Measurements from ENCODE around the gene RERE. TPM values are rescaled to one million over a fixed set of nuclear protein-coding genes. Genes with fewer than 3 reads are reported as not detected.
"Not testable (repeated sequence)": the region's sequence is repeated elsewhere in the genome, so short reads cannot be mapped to it uniquely, and the experiment has no call there.

Gene RERE
- total RNA-seq, 1 experiment from 2014 or later: 73.4 TPM

GRCh38 chr1:8698012-8698630 is 119.3 kb downstream of the RERE start:
- H3K27me3 ChIP-seq (ENCODE audit: insufficient read depth, low read depth): no peaks in the 10 kb centered on the region
- peaks cover 89% of the 10 kb centered on the region for H3K79me2 ChIP-seq (ENCODE audit: low read depth)
- no peak for DNase-seq
- peaks cover 28% of the 10 kb centered on the region for H3K4me1 ChIP-seq (replicated peaks; ENCODE audit: insufficient read depth)
- TF ChIP-seq EZH2 (IDR thresholded peaks at IDR 0.05; ENCODE audit: low read depth) (no peak), CTCF (conservative IDR thresholded peaks at IDR 0.05) (no peak)
- no peak overlapping the region for H3K27ac ChIP-seq
- H3K9me3 ChIP-seq (ENCODE audit: insufficient read depth, low read depth): no peaks in the 10 kb centered on the region
- intact Hi-C loops (cut with micrococcal nuclease; ENCODE audit: unreplicated experiment): no loop called here
- no peak overlapping the region for H3K4me3 ChIP-seq
- ChIA-PET CTCF (no interaction called here), POLR2A (ENCODE audit: unreplicated experiment) (no interaction called here)
- H2AFZ ChIP-seq: no peak overlapping the region
- H3K36me3 ChIP-seq (ENCODE audit: low read depth): no peaks in the 10 kb centered on the region
- peaks cover 12% of the 10 kb centered on the region for H3F3A ChIP-seq (ENCODE audit: insufficient read depth, low read depth)
- no peaks in the 10 kb centered on the region for H3K9me2 ChIP-seq (ENCODE audit: insufficient read depth)
- H3K4me2 ChIP-seq: no peak overlapping the region
- BruUV-seq (replicated peaks): no TSS peak
- H4K20me1 ChIP-seq (ENCODE audit: insufficient read depth): peaks cover 10% of the 10 kb centered on the region

- BruUV-seq (replicated peaks); H3K9me3 ChIP-seq (ENCODE audit: insufficient read depth, low read depth); intact Hi-C loops (cut with micrococcal nuclease; ENCODE audit: unreplicated experiment); H3K9me2 ChIP-seq (ENCODE audit: insufficient read depth); H2AFZ ChIP-seq; H3K27me3 ChIP-seq (ENCODE audit: insufficient read depth, low read depth); H3K4me2 ChIP-seq; H3F3A ChIP-seq (ENCODE audit: insufficient read depth, low read depth); DNase-seq; POLR2A ChIA-PET (ENCODE audit: unreplicated experiment); H3K36me3 ChIP-seq (ENCODE audit: low read depth); H3K27ac ChIP-seq; H3K4me3 ChIP-seq: not testable (repeated sequence)
- H4K20me1 ChIP-seq (ENCODE audit: insufficient read depth): peaks cover 10% of the 10 kb centered on the region
- peaks cover 24% of the 10 kb centered on the region for H3K4me1 ChIP-seq (replicated peaks; ENCODE audit: insufficient read depth)
- CTCF ChIA-PET: interaction anchor here (0.6 kb wide), 2 partner anchors 171 to 880 kb away, joined by 7 to 12 read pairs; no protein-coding TSS in a partner anchor
- H3K79me2 ChIP-seq (ENCODE audit: low read depth): peaks cover 94% of the 10 kb centered on the region
Measured at GRCh38 chr1:8695442-8695841, 122.0 kb downstream of the RERE start.

GRCh38 chr1:8693107-8693506 is 124.3 kb downstream of the RERE start:
- Histone ChIP-seq H2AFZ (no peak overlapping the region), H3K9me2 (ENCODE audit: insufficient read depth) (no peaks in the 10 kb centered on the region), H4K20me1 (ENCODE audit: insufficient read depth) (peaks cover 6% of the 10 kb centered on the region), H3K27me3 (ENCODE audit: insufficient read depth, low read depth) (no peaks in the 10 kb centered on the region), H3K27ac (no peak overlapping the region), H3K9me3 (ENCODE audit: insufficient read depth, low read depth) (no peaks in the 10 kb centered on the region), H3K4me2 (no peak overlapping the region), H3K4me1 (replicated peaks; ENCODE audit: insufficient read depth) (0 out of 2 replicates have a peak, but pooled peaks cover under 1% of the 10 kb centered on the region), H3K79me2 (ENCODE audit: low read depth) (peaks cover 88% of the 10 kb centered on the region), H3F3A (ENCODE audit: insufficient read depth, low read depth) (no peaks in the 10 kb centered on the region; the same call in 1 of the 2 replicates), H3K36me3 (ENCODE audit: low read depth) (no peaks in the 10 kb centered on the region), H3K4me3 (no peak overlapping the region)
- no peak for DNase-seq
- BruUV-seq (replicated peaks): no TSS peak
- ChIA-PET CTCF (interaction anchor here (0.6 to 0.7 kb wide), 2 partner anchors 25 to 58 kb away, joined by 3 to 4 read pairs; no protein-coding TSS in a partner anchor), POLR2A (ENCODE audit: unreplicated experiment) (interaction anchor here (0.6 to 0.7 kb wide), 2 partner anchors 11 to 14 kb away, joined by 3 to 9 read pairs; no protein-coding TSS in a partner anchor)
- TF ChIP-seq CTCF (conservative IDR thresholded peaks at IDR 0.05) (no peak), EZH2 (IDR thresholded peaks at IDR 0.05; ENCODE audit: low read depth) (no peak)
- intact Hi-C loops (cut with micrococcal nuclease; ENCODE audit: unreplicated experiment): no loop called here

All from PC-9 (cell line).